ENCODE results near the gene CCDC148.

DNA sequence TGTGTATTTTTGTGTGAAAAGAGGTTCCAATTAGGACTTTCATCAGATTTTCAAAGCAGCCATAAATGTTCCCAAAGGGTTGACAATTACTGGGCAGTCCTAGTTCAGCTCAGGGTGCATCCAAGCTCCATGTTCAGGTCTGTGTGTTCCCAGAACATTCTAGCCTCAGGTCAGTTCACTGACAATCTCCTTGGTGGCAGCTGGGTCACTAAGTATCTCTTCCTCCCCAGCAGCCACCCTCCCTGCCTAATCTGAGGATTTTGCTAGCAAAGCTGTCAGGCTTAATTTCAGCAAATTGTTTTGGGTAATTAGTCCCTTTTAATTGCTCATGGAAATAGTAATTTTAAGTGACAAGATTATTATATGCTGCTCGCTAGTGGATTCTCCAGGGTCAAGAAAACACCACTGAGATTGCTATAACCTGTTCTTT is 325.1 kb downstream of the CCDC148 start:
- TF ChIP-seq, protein P1, sequence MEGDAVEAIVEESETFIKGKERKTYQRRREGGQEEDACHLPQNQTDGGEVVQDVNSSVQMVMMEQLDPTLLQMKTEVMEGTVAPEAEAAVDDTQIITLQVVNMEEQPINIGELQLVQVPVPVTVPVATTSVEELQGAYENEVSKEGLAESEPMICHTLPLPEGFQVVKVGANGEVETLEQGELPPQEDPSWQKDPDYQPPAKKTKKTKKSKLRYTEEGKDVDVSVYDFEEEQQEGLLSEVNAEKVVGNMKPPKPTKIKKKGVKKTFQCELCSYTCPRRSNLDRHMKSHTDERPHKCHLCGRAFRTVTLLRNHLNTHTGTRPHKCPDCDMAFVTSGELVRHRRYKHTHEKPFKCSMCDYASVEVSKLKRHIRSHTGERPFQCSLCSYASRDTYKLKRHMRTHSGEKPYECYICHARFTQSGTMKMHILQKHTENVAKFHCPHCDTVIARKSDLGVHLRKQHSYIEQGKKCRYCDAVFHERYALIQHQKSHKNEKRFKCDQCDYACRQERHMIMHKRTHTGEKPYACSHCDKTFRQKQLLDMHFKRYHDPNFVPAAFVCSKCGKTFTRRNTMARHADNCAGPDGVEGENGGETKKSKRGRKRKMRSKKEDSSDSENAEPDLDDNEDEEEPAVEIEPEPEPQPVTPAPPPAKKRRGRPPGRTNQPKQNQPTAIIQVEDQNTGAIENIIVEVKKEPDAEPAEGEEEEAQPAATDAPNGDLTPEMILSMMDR (IDR thresholded peaks at IDR 0.05), result no peak
- no peak for TF ChIP-seq POLR2A (IDR thresholded peaks at IDR 0.05)
